GM12892 (cell line): ENCODE data around the gene VPS8.
A peak's percentile ranks its signal among the peaks of the same experiment; 100 is the strongest.

Experiments
- DNase-seq: peaks from one replicate; pipeline ENCODE4 v3.0.0; 2011; ENCODE audit not compliant: insufficient read length
- FAIRE-seq: peaks from 2 replicates; lab custom pipeline; 2011; peaks lifted over from hg19 to GRCh38; lab: Jason Lieb, UNC
- POLR2A ChIP-seq: IDR thresholded peaks from 2 replicates; pipeline ENCODE4 v1.6.1; 2011; ENCODE audit warnings: low read depth, low read length, control low read depth
- POLR2AphosphoS5 ChIP-seq: IDR thresholded peaks from 2 replicates; pipeline ENCODE4 v1.6.1; 2011; ENCODE audit warnings: low read depth, low read length, control low read depth
- TAF1 ChIP-seq: IDR thresholded peaks from 2 replicates; pipeline ENCODE4 v1.6.1; 2011; ENCODE audit warnings: low read depth, mild to moderate bottlenecking, control low read depth, low read length, borderline replicate concordance

VPS8 gene

DNA sequence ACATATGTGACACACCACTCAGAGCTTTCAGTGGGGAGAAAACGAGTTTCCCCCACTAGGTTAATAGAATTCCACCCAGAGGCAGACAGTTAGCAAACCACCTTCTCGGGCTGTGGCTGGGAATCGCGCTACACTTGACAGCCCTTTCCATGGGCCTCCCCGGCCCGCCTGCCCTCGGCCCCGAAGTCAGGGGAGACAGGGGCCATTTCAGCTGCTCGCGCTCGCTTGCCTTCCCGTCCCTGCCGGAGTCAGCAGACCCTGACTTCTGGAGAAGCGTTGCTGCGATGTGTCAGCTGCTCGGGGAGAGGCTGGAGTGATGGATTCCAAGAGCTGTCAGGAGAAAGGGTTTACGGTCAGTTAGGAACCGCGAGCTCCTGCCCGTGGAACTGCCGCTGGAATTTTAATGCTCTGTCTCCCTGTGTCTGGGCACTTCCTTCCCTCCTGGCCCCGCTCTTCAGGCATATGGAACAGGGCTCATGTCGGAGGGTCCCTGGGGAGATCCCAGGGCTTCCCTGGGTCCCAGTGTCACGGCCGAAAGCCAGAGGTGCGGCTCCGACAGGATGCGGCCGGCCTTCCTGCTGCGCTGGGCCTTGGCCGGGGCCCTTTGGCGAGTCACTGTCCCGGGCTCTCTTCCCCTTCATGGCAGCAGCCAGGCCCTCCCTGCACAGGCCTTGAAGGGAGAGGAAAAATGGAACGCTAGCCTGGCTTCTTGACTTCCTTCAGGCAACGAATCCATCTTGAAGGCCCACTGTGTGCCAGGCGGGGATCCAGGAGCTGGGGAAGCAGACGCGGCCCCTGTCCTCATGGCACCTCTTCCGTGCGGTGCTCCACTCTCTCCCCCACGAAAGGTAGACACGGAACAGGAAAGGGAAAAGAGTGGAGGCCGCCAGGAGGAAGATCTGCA lies 38.4 kb upstream of the VPS8 start:
- DNase-seq (no peak), FAIRE-seq (no peak)
- TF ChIP-seq TAF1, result no peak
- TF ChIP-seq POLR2A, result no peak
- TF ChIP-seq POLR2AphosphoS5, result no peak

DNA sequence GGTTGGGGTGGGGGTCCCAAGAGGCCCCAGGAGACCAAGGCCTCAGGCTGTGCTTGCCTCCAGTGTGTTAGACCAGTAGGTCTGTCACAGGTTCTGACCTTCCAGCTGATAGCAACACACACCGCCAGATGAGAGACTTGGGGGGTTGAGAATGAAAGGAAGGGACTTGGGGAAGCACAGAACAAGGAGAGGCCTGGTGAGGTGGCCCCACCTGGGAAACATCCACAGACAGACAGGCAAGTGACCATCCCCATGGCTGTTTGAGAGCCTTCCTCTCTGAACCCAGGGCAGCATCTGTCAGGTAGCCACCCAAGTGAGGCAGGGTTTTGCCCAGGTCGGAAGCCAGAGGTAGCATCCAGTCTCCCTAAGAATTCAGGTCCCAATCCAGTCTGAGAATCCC lies 35.0 kb upstream of the VPS8 start:
- no peak for FAIRE-seq
- DNase-seq, result no peak
- TF ChIP-seq POLR2AphosphoS5, result no peak
- no peak for TF ChIP-seq POLR2A
- no peak for TF ChIP-seq TAF1

DNA sequence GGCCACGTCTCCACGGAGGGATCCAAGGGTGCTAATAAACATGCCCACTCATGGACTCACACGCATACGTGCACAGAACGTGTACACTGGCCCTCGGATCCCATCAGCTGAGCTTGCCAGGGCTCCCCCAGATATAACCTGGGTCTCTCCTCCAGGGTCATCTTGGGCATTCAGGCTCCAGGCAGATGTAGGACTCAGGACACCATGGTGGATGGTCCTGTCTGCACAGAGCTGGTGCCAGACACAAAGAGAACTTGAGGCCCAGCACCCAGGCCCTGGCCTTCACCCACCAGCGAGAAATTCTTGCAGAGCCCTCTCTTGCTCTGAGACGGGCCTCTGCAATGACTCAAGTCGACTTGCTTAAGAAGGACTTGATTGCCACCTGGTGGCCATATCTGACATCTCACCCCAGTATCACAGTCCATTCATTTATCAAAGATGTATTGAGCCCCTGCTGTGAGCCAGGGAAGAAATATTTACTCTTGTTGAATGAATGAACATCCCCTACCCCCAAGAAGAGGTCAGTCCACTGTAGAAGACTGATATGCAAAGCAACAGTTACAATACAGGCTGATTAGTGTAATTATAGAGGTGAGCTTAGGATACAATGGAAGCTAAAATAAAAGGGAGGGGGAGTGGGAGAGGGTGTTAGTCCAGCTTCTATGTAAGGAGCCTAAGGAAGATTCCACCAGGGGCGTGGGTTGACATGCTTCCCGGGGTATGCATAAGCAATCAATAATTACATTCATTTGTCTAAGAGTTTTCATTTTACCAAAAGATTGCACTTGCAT lies 34.2 kb upstream of the VPS8 start:
- TF ChIP-seq POLR2A (no peak), POLR2AphosphoS5 (no peak), TAF1 (no peak)
- peak; percentile 89 for FAIRE-seq
- peak; percentile 79 for DNase-seq

DNA sequence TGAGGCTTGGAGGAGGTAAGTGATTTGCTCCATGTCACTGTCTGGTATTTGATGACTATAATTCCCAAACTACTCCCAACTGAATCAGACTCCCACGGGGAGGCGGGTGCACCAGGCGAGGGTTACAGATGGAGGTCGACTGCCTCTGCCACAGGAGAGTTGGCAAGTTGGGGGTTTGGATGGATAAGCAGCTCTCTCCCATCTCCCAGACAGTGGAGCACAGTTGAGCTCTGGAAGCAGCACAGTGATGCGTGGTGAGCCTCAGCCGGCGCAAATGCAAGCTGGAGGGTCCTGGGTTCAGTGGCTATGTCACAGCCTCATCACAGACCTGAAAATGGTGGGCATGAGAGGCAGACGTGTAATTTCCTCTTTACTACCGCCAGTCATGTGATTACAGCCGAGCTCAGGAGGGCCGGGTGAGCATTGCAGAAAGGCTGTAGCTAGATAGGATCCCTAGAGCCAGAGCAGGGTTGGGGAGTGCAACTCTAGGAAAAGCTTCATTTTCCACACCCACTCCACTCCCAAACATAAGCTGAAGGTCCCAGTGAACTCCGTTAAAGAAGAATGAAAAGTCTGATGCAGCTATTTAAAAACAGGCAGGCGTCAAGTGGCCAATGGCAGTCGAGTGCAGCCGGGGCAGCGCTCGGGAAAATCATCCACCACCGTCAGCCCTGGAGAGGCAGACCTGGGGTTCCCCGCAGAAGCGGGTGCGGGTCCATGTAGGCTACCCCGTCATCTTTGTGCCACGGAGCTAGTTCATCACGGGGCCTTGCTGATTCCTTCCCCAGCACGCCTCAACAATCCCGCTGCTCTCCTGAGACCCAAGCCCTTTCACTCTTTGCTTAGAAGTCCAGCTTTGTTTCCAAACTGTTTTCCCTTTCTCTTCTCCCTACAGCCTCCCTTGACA lies 33.3 kb upstream of the VPS8 start:
- DNase-seq (no peak), FAIRE-seq (no peak)
- TF ChIP-seq TAF1 (no peak), POLR2AphosphoS5 (no peak), POLR2A (no peak)

DNA sequence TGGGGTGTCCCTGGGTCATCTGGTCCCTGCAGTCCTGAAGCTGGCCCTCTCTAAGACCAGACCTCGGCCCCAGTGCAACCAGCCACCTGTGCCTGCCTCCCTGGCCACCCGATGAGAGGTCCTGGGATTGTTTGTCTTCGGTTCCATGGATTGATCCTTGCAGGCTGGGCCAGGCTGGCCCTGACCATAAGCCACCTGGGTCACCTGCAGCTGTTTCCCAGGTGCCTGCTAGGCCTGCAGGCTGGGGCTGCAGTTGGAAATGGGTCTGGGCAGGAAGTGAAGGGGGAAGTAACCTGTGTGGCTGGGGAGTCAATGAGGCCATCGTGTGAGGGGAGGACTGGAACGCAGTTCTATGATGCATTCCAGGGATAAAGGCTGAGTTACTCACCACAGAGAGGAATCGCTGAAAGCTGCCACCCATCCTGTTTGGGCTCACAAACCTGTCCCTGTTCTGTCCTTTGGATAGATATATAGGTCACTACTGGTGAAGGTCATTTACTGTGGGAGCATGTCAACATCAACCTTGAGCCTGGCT lies 30.9 kb upstream of the VPS8 start:
- FAIRE-seq (no peak), DNase-seq (no peak)

DNA sequence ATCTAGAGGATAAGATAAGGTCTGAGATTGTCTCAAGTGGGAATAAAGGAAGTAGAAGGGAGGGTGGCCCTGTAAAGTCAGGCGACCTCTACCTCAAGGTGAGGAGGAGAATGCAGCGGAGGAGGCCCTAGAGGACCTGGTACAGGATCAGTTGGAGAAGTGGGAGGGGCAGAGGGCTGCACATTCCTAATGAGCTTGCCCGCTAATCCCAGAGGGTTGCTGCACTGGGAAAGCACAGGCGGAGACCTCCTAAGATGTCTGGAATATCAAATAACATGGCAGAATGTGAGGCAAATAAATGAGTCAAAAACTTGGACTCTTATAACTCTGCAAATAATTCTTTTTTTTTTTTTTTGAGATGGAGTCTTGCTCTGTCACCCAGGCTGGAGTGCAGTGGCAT lies 30.2 kb upstream of the VPS8 start:
- DNase-seq (no peak), FAIRE-seq (no peak)
- TF ChIP-seq POLR2A, result no peak
- no peak for TF ChIP-seq TAF1
- no peak for TF ChIP-seq POLR2AphosphoS5

More for the DNA sequence above, 30.9 kb upstream of the VPS8 start:
- TF ChIP-seq TAF1 (no peak), POLR2AphosphoS5 (no peak)

DNA sequence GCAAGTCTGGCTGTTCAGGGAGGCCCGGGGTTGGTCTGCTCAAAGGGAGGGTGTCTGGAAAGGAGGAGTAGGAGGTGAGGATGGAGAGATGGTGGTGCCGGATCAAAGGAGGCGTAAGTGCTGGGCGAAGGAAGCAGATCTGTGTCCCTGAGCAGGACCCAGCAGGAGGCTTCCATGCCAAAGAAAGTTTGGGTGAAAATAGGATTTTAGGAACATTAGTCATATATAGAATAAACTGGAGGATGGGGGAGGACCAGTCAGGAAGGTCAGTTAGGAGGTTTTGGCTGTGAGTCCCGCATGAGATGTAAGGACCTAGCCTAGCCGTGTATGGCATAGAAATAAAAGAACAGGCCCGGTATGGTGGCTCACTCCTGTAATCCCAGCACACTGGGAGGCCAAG lies 28.6 kb upstream of the VPS8 start:
- no peak for FAIRE-seq

DNA sequence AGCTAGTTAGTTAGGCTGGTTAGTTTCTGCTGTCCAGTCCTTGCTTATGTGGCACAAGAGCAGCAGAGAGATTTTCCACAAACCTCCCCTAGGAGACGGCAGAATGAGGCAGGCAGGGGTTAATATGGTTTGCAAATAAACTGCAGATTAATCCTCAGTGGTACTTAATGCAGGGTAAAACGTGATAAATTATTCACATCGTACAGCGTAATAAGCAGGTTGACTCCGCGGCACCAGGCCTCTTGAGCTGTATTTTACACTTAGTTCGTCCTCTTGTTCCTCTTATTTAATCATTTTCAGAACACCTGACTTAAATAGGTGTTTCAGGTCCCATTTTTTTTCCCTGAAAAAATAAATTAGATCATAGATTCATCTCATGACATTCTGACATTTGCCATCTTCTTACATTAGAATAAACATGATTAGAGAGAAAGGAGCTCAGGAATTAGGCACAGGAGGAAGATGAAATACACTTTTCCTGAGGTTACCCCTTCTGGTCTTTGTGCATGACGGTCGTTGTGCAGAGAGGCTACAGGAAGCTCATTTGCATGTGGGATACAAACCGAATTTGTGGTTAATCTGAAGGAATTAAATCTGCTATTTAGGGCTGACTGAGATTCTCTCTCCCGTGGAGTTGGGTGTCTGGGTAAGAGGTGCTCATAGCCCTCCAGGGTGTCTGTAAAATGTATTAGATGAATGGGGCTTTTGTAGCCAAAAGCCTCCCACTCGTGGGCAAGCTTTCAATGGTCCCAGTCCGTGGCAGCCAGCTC lies 27.1 kb upstream of the VPS8 start:
- TF ChIP-seq POLR2A (no peak), TAF1 (no peak), POLR2AphosphoS5 (no peak)
- FAIRE-seq (no peak), DNase-seq (no peak)

More for the DNA sequence above, 28.6 kb upstream of the VPS8 start:
- DNase-seq, result no peak
- TF ChIP-seq POLR2A (no peak), TAF1 (no peak), POLR2AphosphoS5 (no peak)

DNA sequence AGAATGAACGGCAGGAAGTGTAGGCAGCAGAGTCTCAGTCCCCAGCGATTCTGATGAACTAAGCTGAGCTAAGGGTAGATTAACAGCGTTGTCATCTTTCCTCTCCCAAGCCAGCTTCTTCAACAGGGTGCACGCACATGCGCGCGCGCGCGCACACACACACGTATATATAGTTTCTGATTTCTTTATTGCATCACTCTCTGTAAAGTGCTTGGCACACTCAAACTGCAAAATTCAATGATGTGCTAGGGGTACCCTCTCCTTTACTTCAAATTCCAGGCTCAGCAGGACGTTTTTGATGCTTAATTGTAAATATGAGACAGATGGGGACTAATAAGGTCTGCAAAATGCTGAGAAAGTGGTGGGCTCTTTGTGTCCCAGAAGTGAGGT lies 26.1 kb upstream of the VPS8 start:
- FAIRE-seq (no peak), DNase-seq (no peak)
- TF ChIP-seq TAF1, result no peak
- TF ChIP-seq POLR2AphosphoS5, result no peak
- TF ChIP-seq POLR2A, result no peak

DNA sequence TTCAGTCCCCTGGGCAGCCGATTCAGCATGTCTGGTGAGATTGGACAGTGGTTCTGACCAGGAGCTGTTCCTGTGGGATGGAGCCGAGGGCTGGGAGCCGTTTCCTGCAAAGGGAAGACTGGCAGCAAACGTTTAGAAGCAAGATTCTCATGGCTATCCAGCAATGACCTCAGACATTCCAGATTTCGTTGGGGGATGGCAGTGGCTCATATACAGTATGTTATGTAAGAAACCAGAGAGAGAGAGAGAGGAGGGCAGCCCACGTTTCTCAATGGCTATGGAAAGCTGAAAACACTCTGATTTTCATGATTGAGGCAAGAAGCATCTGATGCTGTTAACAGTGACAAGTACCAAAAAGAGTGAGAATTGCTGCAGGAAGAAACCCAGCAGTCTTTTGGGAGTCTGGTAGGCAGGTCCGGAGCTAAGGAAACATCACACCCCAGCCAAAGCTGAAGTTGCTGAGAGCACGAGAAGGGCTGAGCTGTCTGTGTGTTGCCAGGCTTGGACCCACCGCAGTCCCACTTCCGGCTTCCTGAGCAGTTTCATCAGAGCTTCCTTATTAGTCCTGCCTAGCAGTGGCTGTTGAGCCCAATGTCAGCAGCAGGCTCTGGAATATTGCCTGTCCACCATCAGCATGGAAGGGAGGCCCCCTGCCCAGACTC lies 25.6 kb upstream of the VPS8 start:
- no peak for DNase-seq
- no peak for FAIRE-seq

More for the DNA sequence above, 25.6 kb upstream of the VPS8 start:
- TF ChIP-seq POLR2AphosphoS5 (no peak), TAF1 (no peak), POLR2A (no peak)
